ENCODE data around the gene NCK2. TPM values are rescaled to one million over a fixed set of nuclear protein-coding genes. Genes with fewer than 3 reads are reported as not detected.

Gene NCK2
- total RNA-seq, 3 donors from 2014 or later: 52.2 to 66.4 (median 57.6) TPM

GRCh38 chr2:105731511-105731910 is 13.2 kb upstream of the NCK2 start:
- DNase-seq (no peak), ATAC-seq (no peak)
- intact Hi-C loops (cut with DNase I, micrococcal nuclease): no loop called here
- H3K4me1 ChIP-seq (ENCODE audit: low read depth): no peaks in the 10 kb centered on the region
- no peak overlapping the region for H3K4me3 ChIP-seq
- peaks cover 7% of the 10 kb centered on the region for H3K9me3 ChIP-seq
- no peaks in the 10 kb centered on the region for H3K36me3 ChIP-seq (ENCODE audit: low read depth)
- TF ChIP-seq CTCF (IDR thresholded peaks at IDR 0.05): no peak

- Histone ChIP-seq H3K4me1 (ENCODE audit: low read depth) (no peaks in the 10 kb centered on the region), H3K9me3 (peaks cover 7% of the 10 kb centered on the region), H3K36me3 (ENCODE audit: low read depth) (no peaks in the 10 kb centered on the region), H3K4me3 (no peak overlapping the region)
- ATAC-seq (no peak), DNase-seq (no peak)
- no peak for TF ChIP-seq CTCF (IDR thresholded peaks at IDR 0.05)
- intact Hi-C loops (cut with DNase I, micrococcal nuclease): no loop called here
Measured at GRCh38 chr2:105732101-105732500, 12.6 kb upstream of the NCK2 start.

- no peak for DNase-seq
- intact Hi-C loops (cut with DNase I, micrococcal nuclease): no loop called here
- no peaks in the 10 kb centered on the region for H3K4me1 ChIP-seq (ENCODE audit: low read depth)
- H3K36me3 ChIP-seq (ENCODE audit: low read depth): no peaks in the 10 kb centered on the region
- TF ChIP-seq CTCF (IDR thresholded peaks at IDR 0.05): no peak
- H3K4me3 ChIP-seq: no peak overlapping the region
- peaks cover 4% of the 10 kb centered on the region for H3K9me3 ChIP-seq
- no peak for ATAC-seq
Measured at GRCh38 chr2:105732955-105733607, 11.6 kb upstream of the NCK2 start.

- H3K4me3 ChIP-seq: no peak overlapping the region
- DNase-seq: no peak
- H3K4me1 ChIP-seq (ENCODE audit: low read depth): no peaks in the 10 kb centered on the region
- no peak for TF ChIP-seq CTCF (IDR thresholded peaks at IDR 0.05)
- no peaks in the 10 kb centered on the region for H3K36me3 ChIP-seq (ENCODE audit: low read depth)
- ATAC-seq: no peak
- intact Hi-C loops (cut with DNase I, micrococcal nuclease): no loop called here
- H3K9me3 ChIP-seq: peaks cover 4% of the 10 kb centered on the region
Measured at GRCh38 chr2:105733875-105734274, 10.8 kb upstream of the NCK2 start.

GRCh38 chr2:105734762-105735538 is 9.8 kb upstream of the NCK2 start:
- no peak for ATAC-seq
- DNase-seq: no peak
- Histone ChIP-seq H3K36me3 (ENCODE audit: low read depth) (no peaks in the 10 kb centered on the region), H3K9me3 (peaks cover 1% of the 10 kb centered on the region), H3K4me3 (no peak overlapping the region), H3K4me1 (ENCODE audit: low read depth) (no peaks in the 10 kb centered on the region)
- TF ChIP-seq CTCF (IDR thresholded peaks at IDR 0.05): no peak
- intact Hi-C loops (cut with DNase I, micrococcal nuclease): no loop called here
